Fibroblast of lung (primary cell): ENCODE data around the gene MLYCD. TPM values are rescaled to one million over a fixed set of nuclear protein-coding genes. Genes with fewer than 3 reads are reported as not detected.
A peak's percentile ranks its signal among the peaks of the same experiment; 100 is the strongest.

Source experiments
- DNase-seq, 2 donors: peaks; one replicate each; pipeline versions ENCODE4 v3.0.0 to v3.0.0-alpha.2; 2010; ENCODE audit warnings: low read depth in 2 of 2
- H2AFZ ChIP-seq: 2 replicates; pipeline ENCODE4 v1.5.1; 2012; ENCODE audit warnings: low read length, control low read depth, inconsistent platforms
- H3K27ac ChIP-seq: 2 replicates; pipeline ENCODE4 v1.5.1; 2011; ENCODE audit warnings: low read length, control low read depth; ENCODE audit not compliant: insufficient read depth
- H3K27me3 ChIP-seq: 2 replicates; pipeline ENCODE4 v1.5.1; 2011; ENCODE audit warnings: mild to moderate bottlenecking, low read length; ENCODE audit not compliant: control insufficient read depth, insufficient read depth
- H3K36me3 ChIP-seq: 2 replicates; pipeline ENCODE4 v1.5.1; 2011; ENCODE audit warnings: low read length; ENCODE audit not compliant: control insufficient read depth, insufficient read depth
- H3K4me1 ChIP-seq: 2 replicates; pipeline ENCODE4 v1.5.1; 2011; ENCODE audit warnings: low read length; ENCODE audit not compliant: control insufficient read depth, insufficient read depth; ENCODE audit errors: extremely low read depth
- H3K4me2 ChIP-seq: 2 replicates; pipeline ENCODE4 v1.5.1; 2011; ENCODE audit warnings: low read length, control low read depth; ENCODE audit not compliant: insufficient read depth; ENCODE audit errors: extremely low read depth
- H3K4me3 ChIP-seq, 4 experiments: fragments of 200-600 bp in 1 of 4; sonication (generic) in 1 of 4; replicated peaks in 1 of 4; 2 replicates each; pipeline ENCODE4 v1.5.1; 2011 to 2016; ENCODE audit warnings: low read length in 4 of 4, low read depth in 3 of 4, mild to moderate bottlenecking in 3 of 4, control low read depth in 2 of 4, inconsistent platforms in 1 of 4, mixed read lengths in 1 of 4; ENCODE audit not compliant: insufficient read depth in 1 of 4; ENCODE audit errors: control extremely low read depth in 1 of 4
- H3K79me2 ChIP-seq: 2 replicates; pipeline ENCODE4 v1.5.1; 2012; ENCODE audit warnings: mild to moderate bottlenecking, low read length, inconsistent platforms; ENCODE audit not compliant: control insufficient read depth, insufficient read depth
- H3K9ac ChIP-seq: 2 replicates; pipeline ENCODE4 v1.5.1; 2011; ENCODE audit warnings: mild to moderate bottlenecking, low read length, control low read depth; ENCODE audit not compliant: insufficient read depth
- H3K9me3 ChIP-seq: 2 replicates; pipeline ENCODE4 v1.5.1; 2012; ENCODE audit warnings: low read depth, low read length; ENCODE audit not compliant: control insufficient read depth, insufficient read depth
- H4K20me1 ChIP-seq: 2 replicates; pipeline ENCODE4 v1.5.1; 2011; ENCODE audit warnings: low read length; ENCODE audit not compliant: control insufficient read depth, insufficient read depth; ENCODE audit errors: extremely low read depth
- CTCF ChIP-seq, 2 donors: IDR thresholded peaks in 1 of 2; conservative IDR thresholded peaks in 1 of 2; 1 replicate in 1 of 2; 2 replicates in 1 of 2; pipeline ENCODE4 v1.5.1; 2011 to 2012; ENCODE audit warnings: low read length in 2 of 2, control low read depth in 1 of 2, inconsistent platforms in 1 of 2, low read depth in 1 of 2, mild to moderate bottlenecking in 1 of 2
- EZH2 ChIP-seq: IDR thresholded peaks from 2 replicates; pipeline ENCODE4 v1.5.1; 2012; ENCODE audit warnings: low read length, control low read depth, mild to moderate bottlenecking; ENCODE audit errors: missing control alignments
- polyA plus RNA-seq, 2 donors: library from polyadenylated mRNA; depleted of rRNA in 1 of 2; stranded (reverse) in 1 of 2; unstranded in 1 of 2; fragments of >200 nt; gene quantifications; 2 replicates each; pipeline ENCODE4 v1.2.1, GENCODE V29; 2011 to 2012; ENCODE audit warnings: missing spikeins in 1 of 2
- total RNA-seq: library from RNA; depleted of rRNA; stranded (reverse); fragments of >200 nt; gene quantifications from 2 replicates; pipeline ENCODE4 v1.2.1, GENCODE V29; 2014

MLYCD gene
- total and polyA plus RNA-seq, 2 donors (not counting 1 experiment from before 2014, with no cell fraction given), result 1.0 to 3.8 TPM

GRCh38 chr16:83951544-83951943 is 52.6 kb downstream of the MLYCD start:
- H3K9me3 ChIP-seq, result no peaks in the 10 kb centered on the region
- H3K4me2 ChIP-seq, result no peak overlapping the region
- DNase-seq, result no peak
- no peak overlapping the region for H3K27ac ChIP-seq
- no peaks in the 10 kb centered on the region for H3K27me3 ChIP-seq
- no peaks in the 10 kb centered on the region for H4K20me1 ChIP-seq
- no peak for TF ChIP-seq CTCF (conservative IDR thresholded peaks at IDR 0.05 in 1 of 2, IDR thresholded peaks at IDR 0.05 in 1 of 2; ENCODE audit: low read depth in 1 of 2, low read length in 2 of 2)
- no peak for TF ChIP-seq EZH2
- no peaks in the 10 kb centered on the region for H3K36me3 ChIP-seq
- H3K9ac ChIP-seq, result no peak overlapping the region
- peaks cover 18% of the 10 kb centered on the region for H3K4me1 ChIP-seq
- H3K4me3 ChIP-seq, result no peak overlapping the region
- H3K79me2 ChIP-seq, result peaks cover 4% of the 10 kb centered on the region
- H2AFZ ChIP-seq, result no peak overlapping the region

GRCh38 chr16:83952587-83952939 is 53.6 kb downstream of the MLYCD start:
- H3K4me1 ChIP-seq, result peaks cover 18% of the 10 kb centered on the region
- peak overlapping the region; percentile 39 for H2AFZ ChIP-seq
- no peaks in the 10 kb centered on the region for H3K36me3 ChIP-seq
- peak overlapping the region; percentile 34 for H3K4me2 ChIP-seq
- peak overlapping the region; percentile 29 for H3K9ac ChIP-seq
- DNase-seq, result peak in 1 of 2 donors; percentile 72
- H3K27me3 ChIP-seq, result no peaks in the 10 kb centered on the region
- no peaks in the 10 kb centered on the region for H3K9me3 ChIP-seq
- no peaks in the 10 kb centered on the region for H4K20me1 ChIP-seq
- H3K27ac ChIP-seq, result peak overlapping the region; percentile 85
- H3K4me3 ChIP-seq, result peak overlapping the region in 2 of 4 experiments; percentile 41 to 83
- TF ChIP-seq EZH2 (no peak), CTCF (conservative IDR thresholded peaks at IDR 0.05 in 1 of 2, IDR thresholded peaks at IDR 0.05 in 1 of 2; ENCODE audit: low read depth in 1 of 2, low read length in 2 of 2) (no peak)
- H3K79me2 ChIP-seq, result peaks cover 4% of the 10 kb centered on the region

GRCh38 chr16:83952940-83953795 is 54.3 kb downstream of the MLYCD start, which contains the start of gene OSGIN1:
TSS of gene OSGIN1 (plus strand) at chr16:83953240. CDS start at chr16:83957672, 4,432 bp downstream.
- Histone ChIP-seq H3K36me3 (no peaks in the 10 kb centered on the region), H3K9me3 (no peaks in the 10 kb centered on the region), H3K79me2 (peaks cover 4% of the 10 kb centered on the region), H3K4me1 (peaks cover 18% of the 10 kb centered on the region), H3K27ac (peak within 1 kb of the TSS; percentile 85), H4K20me1 (no peaks in the 10 kb centered on the region), H3K4me3 (peak within 1 kb of the TSS; percentile 67 to 83 (median 76)), H3K27me3 (no peaks in the 10 kb centered on the region), H2AFZ (peak within 1 kb of the TSS; percentile 56), H3K9ac (peak within 1 kb of the TSS; percentile 81), H3K4me2 (peak within 1 kb of the TSS; percentile 98)
- TF ChIP-seq CTCF (conservative IDR thresholded peaks at IDR 0.05 in 1 of 2, IDR thresholded peaks at IDR 0.05 in 1 of 2; ENCODE audit: low read depth in 1 of 2, low read length in 2 of 2) (no peak), EZH2 (no peak)
- DNase-seq, result peak; percentile 92 to 96
